PC-9 (cell line): ENCODE data around the gene CCDC107.

Experiments used
- CTCF ChIP-seq: fragments of 200-600 bp; sonication (generic); conservative IDR thresholded peaks from 2 replicates; pipeline ENCODE4 v1.6.1; 2017; ENCODE audit warnings: mixed run types, antibody characterized with exemption, mild to moderate bottlenecking, moderate library complexity
- EZH2 ChIP-seq: fragments of 200-600 bp; sonication (generic); IDR thresholded peaks from 2 replicates; pipeline ENCODE4 v1.8.0; 2017; ENCODE audit warnings: antibody characterized with exemption, low read depth

GRCh38 chr9:35681341-35682002 lies 23.4 kb downstream of the CCDC107 start:
- no peak for TF ChIP-seq EZH2
- no peak for TF ChIP-seq CTCF
